OCI-LY3 (cell line): ENCODE measurements around the gene FSTL5.

Experiments
- EZH2phosphoT487 ChIP-seq: fragments of 200-600 bp; shearing (Covaris generic); IDR thresholded peaks from 2 replicates; pipeline ENCODE4 v1.6.1; 2018; ENCODE audit warnings: antibody characterized with exemption, mixed run types, low read depth
- TF ChIP-seq, protein P1 (sequence below): fragments of 200-600, 300-600 bp; sonication (generic); IDR thresholded peaks from 2 replicates; pipeline ENCODE4 v1.5.1; 2014; ENCODE audit warnings: antibody characterized with exemption, low read length, low read depth

DNA sequence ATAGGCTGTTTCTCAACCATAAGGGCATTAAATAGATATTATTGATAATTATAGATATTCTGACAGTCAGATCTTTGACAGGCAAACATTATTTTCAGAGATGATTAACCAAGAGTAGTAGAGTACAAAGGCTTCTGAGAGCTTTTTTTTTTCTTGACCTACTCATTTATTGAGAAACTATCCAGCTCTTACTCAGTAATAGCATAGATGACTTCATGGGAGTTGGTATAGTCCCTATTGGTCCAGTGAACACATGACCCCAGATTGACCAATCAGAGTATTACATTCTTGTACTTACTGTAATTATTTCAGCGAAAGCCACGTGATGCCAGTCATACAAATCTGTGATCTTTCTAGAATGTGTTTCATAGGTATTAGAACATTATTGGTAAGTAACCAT is 508.7 kb downstream of the FSTL5 start:
- TF ChIP-seq, protein P1, sequence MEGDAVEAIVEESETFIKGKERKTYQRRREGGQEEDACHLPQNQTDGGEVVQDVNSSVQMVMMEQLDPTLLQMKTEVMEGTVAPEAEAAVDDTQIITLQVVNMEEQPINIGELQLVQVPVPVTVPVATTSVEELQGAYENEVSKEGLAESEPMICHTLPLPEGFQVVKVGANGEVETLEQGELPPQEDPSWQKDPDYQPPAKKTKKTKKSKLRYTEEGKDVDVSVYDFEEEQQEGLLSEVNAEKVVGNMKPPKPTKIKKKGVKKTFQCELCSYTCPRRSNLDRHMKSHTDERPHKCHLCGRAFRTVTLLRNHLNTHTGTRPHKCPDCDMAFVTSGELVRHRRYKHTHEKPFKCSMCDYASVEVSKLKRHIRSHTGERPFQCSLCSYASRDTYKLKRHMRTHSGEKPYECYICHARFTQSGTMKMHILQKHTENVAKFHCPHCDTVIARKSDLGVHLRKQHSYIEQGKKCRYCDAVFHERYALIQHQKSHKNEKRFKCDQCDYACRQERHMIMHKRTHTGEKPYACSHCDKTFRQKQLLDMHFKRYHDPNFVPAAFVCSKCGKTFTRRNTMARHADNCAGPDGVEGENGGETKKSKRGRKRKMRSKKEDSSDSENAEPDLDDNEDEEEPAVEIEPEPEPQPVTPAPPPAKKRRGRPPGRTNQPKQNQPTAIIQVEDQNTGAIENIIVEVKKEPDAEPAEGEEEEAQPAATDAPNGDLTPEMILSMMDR = no peak
- no peak for TF ChIP-seq EZH2phosphoT487
